ENCODE results near the gene DLG2.

The DLG2 gene

DNA sequence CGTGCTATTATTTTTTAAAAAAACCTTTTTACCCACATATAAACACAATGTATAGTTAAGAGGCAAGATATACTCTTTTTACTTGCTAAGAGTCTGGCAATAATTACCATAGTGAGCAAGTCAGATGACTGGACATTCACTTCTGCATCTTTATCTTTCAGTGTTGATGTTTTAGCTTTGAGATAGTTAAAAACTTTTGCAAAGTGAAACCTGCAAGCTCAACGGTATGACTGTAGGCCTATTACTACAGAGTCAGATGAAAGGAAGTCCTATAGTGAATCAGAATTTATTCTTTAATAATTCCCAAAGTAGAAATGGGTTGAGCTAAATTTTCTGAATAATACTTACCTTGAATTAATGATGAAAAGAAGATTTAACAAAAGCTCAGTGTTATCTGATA is 2104.2 kb downstream of the DLG2 start:
- TF ChIP-seq, protein P1, sequence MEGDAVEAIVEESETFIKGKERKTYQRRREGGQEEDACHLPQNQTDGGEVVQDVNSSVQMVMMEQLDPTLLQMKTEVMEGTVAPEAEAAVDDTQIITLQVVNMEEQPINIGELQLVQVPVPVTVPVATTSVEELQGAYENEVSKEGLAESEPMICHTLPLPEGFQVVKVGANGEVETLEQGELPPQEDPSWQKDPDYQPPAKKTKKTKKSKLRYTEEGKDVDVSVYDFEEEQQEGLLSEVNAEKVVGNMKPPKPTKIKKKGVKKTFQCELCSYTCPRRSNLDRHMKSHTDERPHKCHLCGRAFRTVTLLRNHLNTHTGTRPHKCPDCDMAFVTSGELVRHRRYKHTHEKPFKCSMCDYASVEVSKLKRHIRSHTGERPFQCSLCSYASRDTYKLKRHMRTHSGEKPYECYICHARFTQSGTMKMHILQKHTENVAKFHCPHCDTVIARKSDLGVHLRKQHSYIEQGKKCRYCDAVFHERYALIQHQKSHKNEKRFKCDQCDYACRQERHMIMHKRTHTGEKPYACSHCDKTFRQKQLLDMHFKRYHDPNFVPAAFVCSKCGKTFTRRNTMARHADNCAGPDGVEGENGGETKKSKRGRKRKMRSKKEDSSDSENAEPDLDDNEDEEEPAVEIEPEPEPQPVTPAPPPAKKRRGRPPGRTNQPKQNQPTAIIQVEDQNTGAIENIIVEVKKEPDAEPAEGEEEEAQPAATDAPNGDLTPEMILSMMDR (IDR thresholded peaks at IDR 0.05; ENCODE audit: control insufficient read depth, extremely low read depth, insufficient read depth): no peak
- no peak overlapping the region for H3K4me3 ChIP-seq (ENCODE audit: low read depth, low read length)
- no peak for DNase-seq (ENCODE audit: low read depth)

DNA sequence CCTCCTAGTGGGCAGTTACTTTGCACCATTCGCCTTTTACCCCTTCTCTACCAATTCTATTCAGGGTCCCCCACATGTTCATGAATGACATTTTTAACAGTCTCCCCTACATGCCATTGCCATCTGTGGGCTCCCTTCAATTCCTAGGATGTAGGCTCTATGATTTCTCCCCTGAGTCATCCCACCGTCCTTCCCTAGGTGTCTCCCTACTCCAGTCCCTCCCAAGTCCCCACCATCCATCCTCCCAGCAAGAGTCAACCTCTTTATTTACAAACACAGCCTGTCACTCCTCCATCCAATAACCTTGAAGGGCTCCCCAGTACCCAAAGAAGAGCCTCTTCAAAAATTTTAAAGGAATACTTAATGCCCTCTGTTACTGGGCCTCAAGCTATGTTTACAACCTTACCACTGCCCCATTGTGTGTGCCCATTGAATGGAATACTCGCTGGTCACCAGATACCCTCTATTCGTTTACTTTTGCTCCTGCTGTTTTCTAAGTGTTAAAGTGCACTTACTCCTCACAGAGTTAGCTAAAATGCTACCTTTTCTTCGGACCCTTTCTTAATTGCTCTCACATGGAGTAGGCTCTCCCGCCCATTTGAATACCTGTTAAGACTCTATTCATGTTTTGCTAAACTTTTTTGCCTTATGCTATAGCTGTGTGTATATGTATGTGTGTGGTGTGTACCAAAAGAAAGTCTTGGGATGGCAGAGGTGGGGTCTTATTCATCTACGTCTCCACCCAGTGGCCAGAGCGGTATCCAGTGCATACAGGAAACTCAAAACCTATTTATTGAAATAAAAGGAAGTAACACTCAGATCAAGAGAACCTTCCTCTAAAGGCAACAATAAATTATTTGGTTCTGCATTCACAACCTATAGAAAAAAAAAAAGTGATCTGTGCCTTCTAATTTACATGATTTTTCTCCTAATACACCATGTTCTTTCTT is 2105.2 kb downstream of the DLG2 start:
- no peak for DNase-seq (ENCODE audit: low read depth)
- no peak overlapping the region for H3K4me3 ChIP-seq (ENCODE audit: low read depth, low read length)
- TF ChIP-seq, protein P1 (IDR thresholded peaks at IDR 0.05; ENCODE audit: control insufficient read depth, extremely low read depth, insufficient read depth): peak; percentile 38

DNA sequence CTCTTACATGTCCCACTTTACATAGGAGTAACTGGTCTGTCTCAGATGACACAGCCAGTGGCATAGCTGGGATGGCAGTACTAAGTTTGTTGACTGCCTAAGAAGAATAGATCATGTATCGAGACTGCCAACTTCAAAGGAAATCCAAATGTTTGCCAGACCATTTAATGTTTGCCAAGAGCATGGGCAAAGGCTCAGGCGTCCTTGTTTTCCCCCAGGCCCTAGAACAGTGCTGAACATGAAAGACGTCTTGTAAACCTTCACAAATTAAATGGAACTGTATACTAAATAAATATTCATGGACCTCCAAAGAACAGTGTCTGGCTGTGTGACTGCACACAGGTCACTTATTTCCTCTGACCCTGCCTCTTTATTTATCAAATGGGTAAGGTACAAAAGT is 2106.3 kb downstream of the DLG2 start:
- H3K4me3 ChIP-seq (ENCODE audit: low read depth, low read length): no peak overlapping the region
- TF ChIP-seq, protein P1 (IDR thresholded peaks at IDR 0.05; ENCODE audit: control insufficient read depth, extremely low read depth, insufficient read depth): no peak
- peak; percentile 90 for DNase-seq (ENCODE audit: low read depth)

DNA sequence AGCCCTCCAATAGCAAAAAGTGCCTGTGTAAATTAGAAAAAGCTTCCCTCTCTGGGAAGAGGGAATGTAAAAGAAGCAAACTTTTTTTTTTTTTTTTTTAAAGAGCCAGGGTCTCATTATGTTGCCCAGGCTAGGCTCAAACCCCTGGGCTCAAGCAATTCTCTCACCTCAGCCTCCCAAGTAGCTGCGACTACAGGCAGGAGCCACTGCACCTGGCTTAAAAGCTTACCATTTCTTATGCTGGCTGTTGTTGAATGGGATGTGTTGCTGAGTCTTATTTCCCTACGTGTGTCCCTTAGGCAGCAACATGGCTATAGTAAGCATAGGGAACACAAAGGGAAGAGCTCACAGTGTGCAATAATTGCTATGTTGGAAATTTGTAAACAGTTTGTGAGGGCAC is 2115.5 kb downstream of the DLG2 start:
- no peak for DNase-seq (ENCODE audit: low read depth)

DNA sequence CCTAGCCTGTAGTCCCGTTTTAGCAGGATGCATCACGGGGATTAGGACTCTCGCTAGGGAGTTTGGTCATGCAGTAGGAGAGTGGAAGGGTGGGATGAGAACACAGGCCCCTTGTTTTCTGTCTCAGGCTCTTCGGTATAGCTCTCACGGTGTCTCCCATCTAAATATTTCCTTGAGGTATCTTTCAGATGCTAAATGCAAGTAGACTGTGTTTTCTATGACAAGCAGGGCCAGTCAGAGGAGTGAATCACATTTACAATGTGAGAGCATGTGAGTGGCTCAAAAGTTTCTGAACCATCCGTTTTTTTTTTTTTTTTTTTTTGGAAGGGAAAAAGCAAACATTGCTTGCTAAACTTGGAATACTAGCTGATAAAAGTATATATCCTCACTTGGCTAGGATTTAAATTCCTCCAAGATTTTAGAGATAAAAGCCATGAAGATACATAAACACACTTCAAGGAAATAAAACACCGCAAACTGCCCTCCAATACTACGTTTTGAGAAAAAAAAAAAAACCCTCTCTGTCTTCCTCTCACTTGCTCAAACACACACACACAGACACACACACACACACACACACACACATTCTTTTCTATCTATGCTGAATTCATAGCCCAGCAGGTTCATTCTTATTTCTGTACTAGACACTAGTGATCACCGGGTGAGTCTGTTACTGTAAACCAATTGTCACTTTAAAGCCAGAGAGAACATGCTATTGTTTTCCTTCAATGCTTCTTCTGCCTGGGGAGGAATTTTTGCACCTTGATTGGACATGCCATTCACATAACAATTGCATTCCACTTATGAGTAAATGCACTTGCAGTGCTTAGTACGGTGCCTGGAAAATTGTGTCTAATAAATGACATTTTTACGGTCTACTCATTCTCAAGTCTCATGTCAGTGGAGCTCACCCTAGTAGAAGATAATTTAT is 2116.3 kb downstream of the DLG2 start:
- TF ChIP-seq, protein P1 (IDR thresholded peaks at IDR 0.05; ENCODE audit: control insufficient read depth, extremely low read depth, insufficient read depth): no peak
- peak; percentile 55 for DNase-seq (ENCODE audit: low read depth)
- H3K4me3 ChIP-seq (ENCODE audit: low read depth, low read length): no peak overlapping the region

More for the DNA sequence above, 2115.5 kb downstream of the DLG2 start:
- TF ChIP-seq, protein P1 (IDR thresholded peaks at IDR 0.05; ENCODE audit: control insufficient read depth, extremely low read depth, insufficient read depth): no peak
- no peak overlapping the region for H3K4me3 ChIP-seq (ENCODE audit: low read depth, low read length)

DNA sequence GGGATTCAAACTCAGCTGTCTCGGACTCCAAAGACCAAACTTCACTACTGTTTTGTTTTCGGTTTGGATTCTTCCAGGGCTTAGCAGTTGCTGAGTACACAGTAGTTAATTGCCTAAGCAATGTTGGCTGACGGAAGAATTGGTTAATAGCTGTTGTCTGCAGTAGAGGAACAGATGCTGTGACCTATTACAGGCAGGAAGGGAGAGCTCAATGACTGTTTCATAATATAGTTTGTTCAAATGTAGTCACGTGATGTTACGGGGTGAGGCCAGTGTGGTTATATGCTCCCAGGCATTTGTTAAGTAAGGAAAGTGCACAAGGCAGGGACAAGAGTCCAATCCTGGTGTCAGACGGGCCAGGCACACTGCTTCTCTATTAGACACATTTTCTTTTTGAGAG is 2118.3 kb downstream of the DLG2 start:
- DNase-seq (ENCODE audit: low read depth): no peak
- TF ChIP-seq, protein P1 (IDR thresholded peaks at IDR 0.05; ENCODE audit: control insufficient read depth, extremely low read depth, insufficient read depth): no peak
- no peak overlapping the region for H3K4me3 ChIP-seq (ENCODE audit: low read depth, low read length)
